Body of pancreas (tissue), 4 donors: ENCODE measurements around the gene CCN6.

Experiments
- POLR2A ChIP-seq, 3 donors: fragments of 450-650 bp; IDR thresholded peaks; one replicate each; pipeline ENCODE4 v1.6.1; 2016; ENCODE audit warnings: antibody characterized with exemption in 3 of 3, mild to moderate bottlenecking in 2 of 3
- TF ChIP-seq, protein P1 (sequence below), 7 experiments: fragments of 450-650 bp in 4 of 7; fragments of 200-600 bp in 3 of 7; sonication (generic) in 3 of 7; IDR thresholded peaks; one replicate each; pipeline ENCODE4 v1.5.1; 2016 to 2019; ENCODE audit warnings: antibody characterized with exemption in 7 of 7

DNA sequence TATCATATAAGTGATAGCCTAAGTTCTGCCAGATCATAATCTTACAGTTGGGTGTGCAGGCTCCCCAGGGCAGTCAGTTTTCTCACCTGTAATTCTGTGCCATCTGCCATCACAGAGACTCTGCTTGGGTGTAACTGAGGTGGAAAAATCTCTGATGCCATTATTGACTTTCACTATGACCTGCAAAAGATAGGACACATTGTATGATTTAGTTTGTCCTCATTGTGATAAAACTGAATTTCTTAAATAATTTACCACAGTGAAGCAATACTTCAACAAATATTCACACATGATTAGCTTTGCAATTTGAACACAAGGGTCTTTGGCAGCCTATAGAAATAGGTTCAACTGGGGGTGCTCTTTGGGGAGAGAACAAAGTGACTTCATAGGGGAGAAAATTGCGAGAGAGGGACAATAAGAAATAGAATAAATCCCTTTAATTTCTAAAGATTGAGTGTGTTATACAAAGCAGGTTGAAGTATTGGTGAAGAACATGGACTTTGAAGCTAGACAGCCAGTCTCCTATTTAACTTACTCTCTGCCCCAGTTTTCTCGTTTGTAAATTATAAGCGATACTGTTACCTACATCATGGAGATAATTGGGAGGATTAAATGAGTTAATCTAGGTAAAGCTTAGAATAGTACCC is 60.8 kb downstream of the CCN6 start:
- TF ChIP-seq, protein P1, sequence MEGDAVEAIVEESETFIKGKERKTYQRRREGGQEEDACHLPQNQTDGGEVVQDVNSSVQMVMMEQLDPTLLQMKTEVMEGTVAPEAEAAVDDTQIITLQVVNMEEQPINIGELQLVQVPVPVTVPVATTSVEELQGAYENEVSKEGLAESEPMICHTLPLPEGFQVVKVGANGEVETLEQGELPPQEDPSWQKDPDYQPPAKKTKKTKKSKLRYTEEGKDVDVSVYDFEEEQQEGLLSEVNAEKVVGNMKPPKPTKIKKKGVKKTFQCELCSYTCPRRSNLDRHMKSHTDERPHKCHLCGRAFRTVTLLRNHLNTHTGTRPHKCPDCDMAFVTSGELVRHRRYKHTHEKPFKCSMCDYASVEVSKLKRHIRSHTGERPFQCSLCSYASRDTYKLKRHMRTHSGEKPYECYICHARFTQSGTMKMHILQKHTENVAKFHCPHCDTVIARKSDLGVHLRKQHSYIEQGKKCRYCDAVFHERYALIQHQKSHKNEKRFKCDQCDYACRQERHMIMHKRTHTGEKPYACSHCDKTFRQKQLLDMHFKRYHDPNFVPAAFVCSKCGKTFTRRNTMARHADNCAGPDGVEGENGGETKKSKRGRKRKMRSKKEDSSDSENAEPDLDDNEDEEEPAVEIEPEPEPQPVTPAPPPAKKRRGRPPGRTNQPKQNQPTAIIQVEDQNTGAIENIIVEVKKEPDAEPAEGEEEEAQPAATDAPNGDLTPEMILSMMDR (IDR thresholded peaks at IDR 0.05): no peak
- no peak for TF ChIP-seq POLR2A (IDR thresholded peaks at IDR 0.05)
